KOPT-K1 (cell line): ENCODE results near the gene MCCD1.
A peak's percentile ranks its signal among the peaks of the same experiment; 100 is the strongest.

Experiments used
- H3K27ac ChIP-seq: fragments of 200-600 bp; sonication (generic); 2 replicates; pipeline ENCODE4 v1.5.1; 2016; ENCODE audit warnings: antibody characterized with exemption, mild to moderate bottlenecking, low read depth, low read length; ENCODE audit not compliant: poor library complexity, severe bottlenecking
- H3K36me3 ChIP-seq: fragments of 200-600 bp; sonication (generic); 2 replicates; pipeline ENCODE4 v1.5.1; 2017; ENCODE audit warnings: antibody characterized with exemption, mild to moderate bottlenecking, low read length, moderate library complexity; ENCODE audit not compliant: insufficient read depth
- H3K9me3 ChIP-seq: fragments of 200-600 bp; sonication (generic); 2 replicates; pipeline ENCODE4 v1.5.1; 2017; ENCODE audit warnings: antibody characterized with exemption, low read length, mild to moderate bottlenecking; ENCODE audit not compliant: insufficient read depth, poor library complexity, severe bottlenecking

The MCCD1 gene

DNA sequence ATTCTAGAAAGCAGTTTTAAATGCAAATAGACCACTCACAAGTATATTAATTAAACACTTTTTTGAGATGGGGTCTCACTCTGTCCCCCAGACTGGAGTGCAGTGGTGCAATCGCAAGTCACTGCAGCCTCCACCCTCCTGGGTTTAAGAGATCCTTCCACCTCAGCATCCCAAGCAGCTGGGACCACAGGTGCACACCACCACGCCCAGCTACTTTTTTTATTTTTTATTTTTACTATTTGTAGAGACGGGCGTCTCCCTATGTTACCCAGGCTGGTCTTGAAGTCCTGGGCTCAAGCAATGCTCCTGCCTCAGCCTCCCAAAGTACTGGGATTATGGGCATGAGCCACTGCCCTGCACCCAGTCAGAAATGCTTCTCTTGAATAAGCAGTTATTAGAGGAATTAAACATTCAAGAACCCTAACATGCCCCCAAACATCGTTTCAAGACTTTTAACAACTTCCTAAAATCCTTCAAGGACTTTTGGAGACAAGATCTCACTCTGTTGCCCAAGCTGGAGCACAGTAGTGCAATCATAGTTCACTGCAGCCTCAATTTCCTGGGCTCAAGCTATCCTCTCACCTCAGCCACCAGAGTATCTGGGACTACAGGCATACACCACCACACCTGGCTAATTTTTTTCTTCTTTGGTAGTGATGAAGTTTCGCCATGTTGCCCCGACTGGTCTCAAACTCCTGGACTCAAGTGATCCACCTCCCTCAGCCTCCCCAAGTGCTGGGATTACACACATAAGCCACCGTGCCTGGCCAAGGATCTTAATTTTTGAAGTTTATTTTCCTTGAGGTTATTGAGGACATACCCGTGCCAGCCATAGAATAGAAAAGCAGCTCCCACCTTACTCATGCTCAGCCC is 3.2 kb downstream of the MCCD1 start:
- no peaks in the 10 kb centered on the region for H3K9me3 ChIP-seq
- peaks cover 88% of the 10 kb centered on the region for H3K36me3 ChIP-seq
- H3K27ac ChIP-seq = no peak overlapping the region

DNA sequence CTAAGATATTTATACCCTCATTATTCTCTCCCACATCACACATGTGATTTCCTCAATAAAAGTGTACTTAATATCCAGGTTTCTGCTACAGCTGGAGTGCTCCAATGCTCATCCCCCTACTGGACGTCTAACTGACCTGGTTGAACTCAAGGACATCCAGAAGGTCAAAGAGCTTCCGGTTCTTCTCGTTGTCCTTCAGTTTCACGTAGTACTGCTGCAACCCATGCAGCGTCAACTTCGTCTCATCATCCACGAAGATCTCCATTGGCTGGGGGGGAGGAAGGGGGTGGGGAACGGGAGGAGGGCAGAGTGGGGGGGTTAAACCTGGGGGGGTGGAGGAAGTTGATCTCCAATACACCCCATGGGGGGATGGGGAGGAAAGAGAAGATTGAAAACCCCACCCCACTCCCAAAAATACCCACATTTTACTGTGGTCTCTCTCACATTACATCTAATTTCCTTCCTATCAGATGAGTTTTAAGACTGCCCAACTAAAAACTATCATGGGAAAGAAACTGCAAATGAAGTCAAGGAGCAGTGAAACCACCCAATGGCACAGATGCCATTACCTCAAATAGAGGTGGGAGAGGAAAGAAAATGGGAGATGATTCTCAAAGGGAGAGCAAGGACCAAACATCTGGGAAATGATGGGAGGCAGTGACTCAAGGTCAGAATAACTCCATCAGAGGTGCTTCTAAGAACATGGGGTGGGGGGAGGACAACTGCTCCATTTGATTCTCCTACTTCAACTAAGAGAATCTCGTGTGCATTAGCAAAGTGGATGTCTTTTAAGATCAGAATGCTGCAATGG is 4.1 kb downstream of the MCCD1 start:
- Histone ChIP-seq H3K9me3 (no peaks in the 10 kb centered on the region), H3K27ac (no peak overlapping the region), H3K36me3 (peaks cover 96% of the 10 kb centered on the region)

DNA sequence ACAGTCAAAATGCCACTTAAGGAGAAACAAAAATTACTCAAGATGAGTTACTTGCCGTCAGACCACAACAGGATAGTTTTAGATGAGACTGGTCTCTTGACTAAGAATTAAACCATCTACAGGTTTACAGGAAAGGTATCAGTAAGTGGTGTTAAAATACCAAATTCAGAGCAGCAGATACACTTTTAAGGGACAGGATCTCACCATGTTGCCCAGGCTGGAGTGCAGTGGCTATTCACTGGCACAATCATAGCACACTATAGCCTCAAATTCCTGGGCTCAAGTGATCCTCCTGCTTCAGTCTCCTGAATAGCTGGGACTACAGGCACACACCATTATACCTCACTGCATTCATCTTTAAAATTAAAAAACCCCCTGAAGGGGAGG is 4.7 kb downstream of the MCCD1 start:
- no peak overlapping the region for H3K27ac ChIP-seq

DNA sequence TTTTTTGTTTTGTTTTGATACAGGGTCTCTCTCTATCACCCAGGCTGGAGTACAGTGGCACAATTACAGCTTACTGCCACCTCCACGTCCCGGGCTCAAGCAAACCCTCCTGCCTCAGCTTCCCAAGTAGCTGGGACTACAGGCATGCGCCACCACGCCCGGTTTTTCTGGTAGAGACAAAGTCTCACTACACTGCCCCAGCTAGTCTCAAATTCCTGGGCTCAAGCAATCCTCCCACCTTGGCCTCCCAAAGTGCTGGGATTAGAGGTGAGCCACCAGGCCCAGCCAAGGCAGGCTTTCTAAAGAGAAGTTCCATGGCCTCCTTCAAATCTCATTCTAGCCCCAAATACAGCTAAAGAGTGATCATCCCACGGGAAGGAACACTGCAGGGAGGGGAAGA is 5.2 kb downstream of the MCCD1 start:
- H3K36me3 ChIP-seq = peaks cover 100% of the 10 kb centered on the region
- no peak overlapping the region for H3K27ac ChIP-seq
- no peaks in the 10 kb centered on the region for H3K9me3 ChIP-seq

More for the DNA sequence above, 4.7 kb downstream of the MCCD1 start:
- H3K36me3 ChIP-seq = peaks cover 100% of the 10 kb centered on the region
- H3K9me3 ChIP-seq = no peaks in the 10 kb centered on the region

DNA sequence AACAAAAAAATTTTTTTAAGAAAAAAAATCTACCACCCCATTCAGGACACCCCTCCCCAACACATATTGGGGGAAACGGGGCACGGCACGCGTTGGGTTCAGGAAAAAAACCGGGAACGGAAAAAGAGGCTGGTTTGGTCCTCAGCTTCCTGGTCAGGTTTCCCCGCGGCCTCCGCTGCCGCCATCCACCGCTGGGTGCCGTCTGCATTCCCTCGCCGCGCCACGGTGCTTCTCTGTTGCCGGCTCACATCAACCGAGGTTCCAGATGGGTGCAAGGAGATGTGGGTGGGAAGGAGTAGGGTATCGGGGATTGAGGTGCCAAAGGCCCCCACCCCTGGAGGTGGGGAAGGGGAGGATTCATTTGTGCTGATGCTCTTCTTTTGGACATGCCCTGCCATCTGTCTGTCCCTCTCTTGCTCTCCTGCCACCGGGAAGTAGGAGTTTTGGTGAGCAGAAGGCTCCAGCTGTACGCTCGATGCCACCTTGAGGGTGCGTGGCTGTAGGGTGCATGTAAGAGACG is 5.8 kb downstream of the MCCD1 start:
- Histone ChIP-seq H3K9me3 (no peaks in the 10 kb centered on the region), H3K36me3 (peaks cover 100% of the 10 kb centered on the region), H3K27ac (no peak overlapping the region)

DNA sequence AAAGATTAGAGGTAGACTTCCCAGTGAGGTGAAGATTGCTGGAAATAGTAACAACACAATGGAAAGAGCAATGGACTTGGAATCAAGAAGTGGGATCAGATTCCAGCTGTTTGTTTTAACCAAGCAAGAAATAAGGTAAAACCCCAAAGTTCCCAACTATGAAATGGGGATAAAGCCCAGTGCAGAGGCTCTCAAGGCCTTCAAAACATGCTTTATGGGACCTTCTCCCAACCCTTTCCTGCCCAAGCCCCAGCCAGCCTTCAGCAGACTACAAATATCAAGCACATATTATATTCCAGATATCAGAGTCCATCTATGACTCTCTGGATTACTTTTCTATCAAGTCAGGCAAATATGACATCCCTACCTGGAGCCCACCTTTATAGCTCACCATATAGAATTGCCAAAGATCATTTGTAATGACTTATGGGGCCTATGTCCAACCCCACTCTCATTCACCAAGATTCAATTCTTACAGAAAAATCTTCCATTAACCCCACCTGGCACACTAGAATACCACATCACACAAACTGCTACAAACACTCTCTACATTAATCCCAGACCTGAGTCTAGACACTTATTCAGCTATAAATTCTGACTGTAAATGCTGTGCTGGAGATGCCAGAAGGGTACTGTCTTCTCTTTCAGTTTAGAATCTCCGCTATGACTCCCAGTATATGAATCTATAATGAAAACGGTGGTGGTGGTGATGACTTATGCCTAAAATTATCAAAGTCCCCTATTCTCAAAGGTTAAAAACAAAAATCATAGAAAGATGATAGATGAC is 7.0 kb downstream of the MCCD1 start:
- H3K36me3 ChIP-seq = peaks cover 100% of the 10 kb centered on the region
- no peak overlapping the region for H3K27ac ChIP-seq
- H3K9me3 ChIP-seq = no peaks in the 10 kb centered on the region

DNA sequence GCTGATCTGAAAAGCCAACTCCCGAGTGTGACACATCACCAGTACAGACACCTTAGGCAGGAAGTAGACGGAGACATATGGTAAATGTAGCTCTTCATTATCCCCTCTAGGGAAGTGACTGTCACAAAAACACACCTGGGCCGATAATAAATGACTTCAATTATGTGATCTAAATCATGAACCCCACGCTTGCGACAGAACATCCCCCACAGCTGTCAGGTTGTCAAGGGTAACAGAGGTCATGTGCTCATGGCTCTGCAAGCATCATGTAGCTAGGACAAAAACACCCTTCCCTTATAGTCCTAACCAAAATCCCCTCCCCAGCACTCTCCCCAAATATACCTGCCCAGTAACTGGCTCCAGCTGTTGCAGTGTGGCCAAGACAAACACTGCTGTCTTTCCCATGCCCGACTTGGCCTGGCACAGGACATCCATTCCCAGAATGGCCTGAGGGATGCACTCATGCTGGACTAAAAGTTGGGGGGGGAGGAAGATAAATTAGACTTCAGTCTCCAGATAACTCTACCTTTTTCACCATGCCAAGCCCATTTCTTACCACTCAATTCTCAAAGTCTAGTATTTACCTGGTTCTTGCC is 10.1 kb downstream of the MCCD1 start:
- peaks cover 68% of the 10 kb centered on the region for H3K36me3 ChIP-seq
- no peaks in the 10 kb centered on the region for H3K9me3 ChIP-seq
- no peak overlapping the region for H3K27ac ChIP-seq

DNA sequence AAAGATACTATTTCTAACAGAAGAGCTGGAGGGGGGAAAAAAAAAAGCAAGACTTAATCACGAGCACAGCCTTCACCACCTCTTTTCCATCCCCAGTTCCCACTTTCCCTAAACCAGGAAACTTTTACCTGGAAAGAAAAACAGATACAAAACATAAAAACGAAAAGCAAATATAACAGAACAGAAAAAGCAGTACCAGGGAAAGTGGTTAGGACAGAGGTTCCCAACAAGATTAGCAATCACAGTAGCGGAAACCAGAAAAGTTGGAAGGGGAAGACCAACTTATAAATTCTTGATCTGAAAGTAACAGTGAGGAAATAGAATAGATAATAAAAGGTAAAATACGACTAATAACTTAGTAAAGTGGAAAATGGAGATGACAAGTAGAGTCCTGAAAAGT is 11.9 kb downstream of the MCCD1 start:
- peak overlapping the region; percentile 97 for H3K27ac ChIP-seq
- peaks cover 51% of the 10 kb centered on the region for H3K36me3 ChIP-seq
- no peaks in the 10 kb centered on the region for H3K9me3 ChIP-seq

DNA sequence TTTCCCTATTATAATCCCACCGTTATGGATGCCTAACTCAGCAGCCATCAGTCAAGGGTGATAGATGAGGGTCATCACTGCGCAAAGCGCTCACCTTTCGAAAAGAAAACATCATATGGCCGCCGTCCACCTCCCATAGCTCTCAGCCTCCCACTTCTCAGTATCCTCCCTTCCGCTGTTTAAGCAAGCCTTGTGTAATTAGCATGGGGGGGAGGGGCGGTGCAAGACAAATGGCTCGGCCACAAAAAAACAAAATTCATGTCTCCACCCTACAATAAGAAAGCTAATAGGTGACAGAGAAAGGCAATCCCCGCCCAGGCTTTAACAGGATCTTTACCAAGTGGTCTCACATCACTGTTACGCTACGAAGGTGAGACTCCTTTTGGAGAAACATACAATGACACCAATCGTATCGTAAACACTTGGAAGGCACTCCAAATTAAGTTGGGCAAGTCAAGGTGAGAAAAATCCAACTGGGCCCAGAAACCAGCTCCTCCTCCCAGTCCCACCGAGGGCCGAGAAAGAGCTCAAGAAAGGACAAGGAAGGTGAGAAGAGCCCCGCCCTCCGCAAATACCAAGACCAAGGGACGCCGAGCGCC is 12.4 kb downstream of the MCCD1 start:
- H3K9me3 ChIP-seq = no peaks in the 10 kb centered on the region
- peak overlapping the region; percentile 97 for H3K27ac ChIP-seq
- peaks cover 46% of the 10 kb centered on the region for H3K36me3 ChIP-seq

DNA sequence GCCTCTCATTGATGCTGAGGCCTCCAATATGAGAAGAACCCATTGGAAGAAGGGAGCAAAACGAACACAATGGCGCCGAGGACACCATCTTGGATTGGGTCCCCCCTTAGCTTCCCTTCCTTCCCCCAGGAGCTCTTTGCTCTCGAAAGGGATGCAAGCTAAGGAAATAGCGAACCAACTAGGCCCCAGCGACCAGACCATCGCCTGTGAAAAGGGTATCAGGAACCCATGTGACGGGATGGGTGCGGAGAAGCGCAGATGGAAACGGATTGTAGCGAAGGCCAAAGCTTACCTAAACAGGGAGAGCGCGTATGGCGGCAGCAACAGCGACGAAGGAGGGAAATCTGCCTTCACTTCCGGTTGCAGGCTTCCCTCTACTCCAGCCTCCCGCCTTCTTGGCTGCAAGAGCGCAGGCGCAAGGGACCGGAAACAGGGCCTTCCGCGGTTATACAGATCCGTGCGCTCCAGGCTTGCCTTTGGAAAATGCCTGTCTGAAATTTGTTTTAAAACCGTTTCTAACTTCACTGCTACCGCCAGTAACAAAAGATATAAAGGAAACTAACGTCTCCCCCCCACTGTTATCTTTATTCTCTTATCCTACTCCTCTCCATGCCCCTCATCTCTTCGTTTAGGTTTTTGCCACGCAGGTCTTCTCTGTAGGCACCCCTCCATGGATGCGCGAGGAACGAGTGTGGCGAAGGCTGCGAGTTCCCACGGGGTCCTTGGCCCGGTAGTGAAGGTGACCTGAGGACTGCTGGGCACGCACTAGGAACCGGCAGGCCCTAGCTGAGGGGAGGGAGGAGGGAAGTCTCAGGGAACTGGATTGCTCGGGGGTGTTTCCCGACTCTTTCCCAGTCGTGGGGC is 13.1 kb downstream of the MCCD1 start, which contains the start of gene DDX39B:
TSS of gene DDX39B (minus strand) at position 346 of the 864 bp plus-strand sequence. CDS start 1,471 bp downstream, outside the sequence.
- Histone ChIP-seq H3K9me3 (no peaks in the 10 kb centered on the region), H3K27ac (peak within 1 kb of the TSS; percentile 97), H3K36me3 (peaks cover 39% of the 10 kb centered on the region)

DNA sequence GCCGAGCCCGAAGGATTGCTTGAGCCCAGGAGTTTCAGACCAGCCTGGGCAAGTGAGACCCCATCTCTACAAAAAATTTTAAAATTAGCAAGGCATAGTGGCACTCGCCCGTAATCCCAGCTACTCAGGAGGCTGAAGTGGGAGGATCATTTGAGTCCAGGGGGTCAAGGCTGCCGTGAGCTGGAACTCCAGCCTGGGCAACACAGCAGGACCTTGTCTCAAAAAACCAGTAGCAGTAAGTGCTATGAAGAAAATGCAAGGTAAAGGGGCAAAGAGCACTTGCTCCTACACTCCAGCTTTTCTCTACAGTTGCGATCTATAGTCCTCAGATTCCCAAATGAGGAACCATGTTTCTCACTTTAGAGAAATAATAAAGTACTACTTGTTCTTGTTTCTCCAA is 14.9 kb downstream of the MCCD1 start:
- no peaks in the 10 kb centered on the region for H3K9me3 ChIP-seq
- no peak overlapping the region for H3K27ac ChIP-seq
- H3K36me3 ChIP-seq = peaks cover 21% of the 10 kb centered on the region

DNA sequence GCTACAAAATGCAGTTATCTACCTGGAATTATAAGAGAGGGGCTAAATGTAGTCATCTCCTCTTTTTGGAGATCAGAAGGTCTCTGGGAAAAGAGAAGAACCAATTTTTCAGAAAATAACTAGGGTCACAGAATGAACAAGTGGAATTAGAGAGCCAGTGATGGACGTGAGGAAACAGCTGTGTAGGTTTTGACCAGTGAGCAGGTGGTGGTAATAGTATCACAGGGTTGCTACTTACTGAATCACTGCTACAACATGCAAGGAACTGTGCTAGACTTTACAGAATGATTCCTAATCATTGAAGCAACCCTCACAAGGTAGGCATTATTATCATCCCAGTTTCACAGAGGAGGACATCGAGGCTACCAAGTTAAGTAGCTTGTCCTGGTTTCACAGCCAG is 15.9 kb downstream of the MCCD1 start:
- Histone ChIP-seq H3K27ac (no peak overlapping the region), H3K36me3 (peaks cover 20% of the 10 kb centered on the region), H3K9me3 (no peaks in the 10 kb centered on the region)

DNA sequence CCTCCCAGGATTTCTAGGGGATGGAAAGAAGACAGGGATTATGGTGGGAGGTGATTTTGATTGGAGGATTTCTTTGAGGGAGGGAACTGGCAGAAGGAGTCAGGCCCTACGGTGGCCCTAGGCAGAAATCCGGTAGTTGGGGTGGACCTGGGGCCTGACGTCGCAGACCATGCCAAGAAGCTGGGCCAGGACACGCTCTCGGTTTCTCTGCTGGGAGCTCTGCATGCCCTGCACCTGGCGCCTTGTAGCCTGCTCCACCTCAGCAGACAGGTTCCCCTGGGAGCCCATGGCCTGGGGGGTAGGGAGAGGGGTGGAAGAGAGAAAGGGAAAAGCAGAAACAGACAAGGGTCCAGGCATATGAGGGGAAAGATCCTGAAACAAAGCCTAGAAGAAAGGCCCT is 16.5 kb downstream of the MCCD1 start:
- Histone ChIP-seq H3K36me3 (peaks cover 20% of the 10 kb centered on the region), H3K27ac (no peak overlapping the region), H3K9me3 (no peaks in the 10 kb centered on the region)
